CD4-positive, alpha-beta T cell (primary cell): ENCODE data around the gene PSEN1. TPM values are rescaled to one million over a fixed set of nuclear protein-coding genes. Genes with fewer than 3 reads are reported as not detected.

Experiments
- ATAC-seq: fragments of 200-7000 bp; cut with Tn5 transposase; one replicate; pipeline ENCODE4 v1.10.0; 2022; ENCODE audit warnings: mild to moderate bottlenecking; ENCODE audit not compliant: poor library complexity
- CTCF ChIA-PET: fragments of 350-600 bp; sonication (Branson Sonifier 250); formaldehyde crosslinking; loops from one replicate; lab custom pipeline; 2021; ENCODE audit warnings: antibody characterized with exemption, inconsistent platforms; lab: Charles Lee
- POLR2A ChIA-PET: fragments of 350-600 bp; sonication (Branson Sonifier 250); formaldehyde crosslinking; loops from one replicate; lab custom pipeline; 2021; ENCODE audit warnings: antibody characterized with exemption, inconsistent platforms; lab: Charles Lee
- DNase-seq, 14 experiments: peaks; one replicate each; pipeline ENCODE4 v3.0.0-alpha.2; 2013 to 2020; ENCODE audit warnings: mixed read lengths in 2 of 14
- H3K27ac ChIP-seq, 2 donors: one replicate each; pipeline versions ENCODE4 v1.5.1 to v1.7.0; 2013; ENCODE audit warnings: low read length in 2 of 2, low read depth in 1 of 2, mild to moderate bottlenecking in 1 of 2
- H3K27me3 ChIP-seq, 2 experiments: 1 replicate in 1 of 2; 2 replicates in 1 of 2; pipeline versions ENCODE4 v1.6.1 to v1.7.0; 2013; ENCODE audit warnings: low read length in 2 of 2, control low read depth in 1 of 2, mild to moderate bottlenecking in 1 of 2, moderate library complexity in 1 of 2; ENCODE audit not compliant: insufficient read depth in 2 of 2, control insufficient read depth in 1 of 2
- H3K36me3 ChIP-seq: one replicate; pipeline ENCODE4 v1.6.1; 2013; ENCODE audit warnings: low read length, control low read depth; ENCODE audit not compliant: insufficient read depth
- H3K4me1 ChIP-seq: one replicate; pipeline ENCODE4 v1.6.1; 2013; ENCODE audit warnings: low read length, control low read depth; ENCODE audit not compliant: insufficient read depth
- H3K4me3 ChIP-seq: one replicate; pipeline ENCODE4 v1.5.1; 2013; ENCODE audit warnings: mild to moderate bottlenecking, low read length, moderate library complexity
- H3K9me3 ChIP-seq, 2 experiments: 1 replicate in 1 of 2; 2 replicates in 1 of 2; pipeline versions ENCODE4 v1.6.1 to v1.7.0; 2013; ENCODE audit warnings: low read length in 2 of 2, mild to moderate bottlenecking in 2 of 2, control low read depth in 1 of 2, moderate library complexity in 1 of 2; ENCODE audit not compliant: control insufficient read depth in 1 of 2, insufficient read depth in 1 of 2
- H3K27ac Mint-ChIP-seq: one replicate; pipeline ENCODE4 v1.8.0; 2020; ENCODE audit warnings: mixed read lengths
- H3K27me3 Mint-ChIP-seq: one replicate; pipeline ENCODE4 v1.8.0; 2021; ENCODE audit warnings: mixed read lengths
- H3K36me3 Mint-ChIP-seq: one replicate; pipeline ENCODE4 v1.8.0; 2021; ENCODE audit warnings: low read depth, mixed read lengths
- H3K4me1 Mint-ChIP-seq: one replicate; pipeline ENCODE4 v1.8.0; 2021; ENCODE audit warnings: low read depth, mixed read lengths
- H3K4me3 Mint-ChIP-seq: one replicate; pipeline ENCODE4 v1.8.0; 2020; ENCODE audit warnings: mild to moderate bottlenecking, mixed read lengths
- H3K9me3 Mint-ChIP-seq: one replicate; pipeline ENCODE4 v1.8.0; 2020; ENCODE audit warnings: mixed read lengths
- intact Hi-C, 2 experiments: fragments of 100-400 bp; cut with DNase I in 1 of 2; cut with micrococcal nuclease in 1 of 2; formaldehyde crosslinking; loops; one replicate each; pipeline versions ENCODE4 v1.15.1 to v1.9.0; 2023 to 2025; cut with DNase I, micrococcal nuclease
- total RNA-seq, 174 experiments: library from RNA in 2 of 174; stranded (reverse) in 2 of 174; gene quantifications; one replicate each; pipeline ENCODE4 v1.2.3 and lab custom pipeline; 2021 to 2026
- TF ChIP-seq, protein P1 (sequence below): fragments of 200-600 bp; IDR thresholded peaks from one replicate; pipeline ENCODE4 v1.8.0; 2022; ENCODE audit warnings: antibody characterized with exemption, mild to moderate bottlenecking

The PSEN1 gene
- total RNA-seq, 2 experiments from 2014 or later: 27.1 to 28.3 TPM

DNA sequence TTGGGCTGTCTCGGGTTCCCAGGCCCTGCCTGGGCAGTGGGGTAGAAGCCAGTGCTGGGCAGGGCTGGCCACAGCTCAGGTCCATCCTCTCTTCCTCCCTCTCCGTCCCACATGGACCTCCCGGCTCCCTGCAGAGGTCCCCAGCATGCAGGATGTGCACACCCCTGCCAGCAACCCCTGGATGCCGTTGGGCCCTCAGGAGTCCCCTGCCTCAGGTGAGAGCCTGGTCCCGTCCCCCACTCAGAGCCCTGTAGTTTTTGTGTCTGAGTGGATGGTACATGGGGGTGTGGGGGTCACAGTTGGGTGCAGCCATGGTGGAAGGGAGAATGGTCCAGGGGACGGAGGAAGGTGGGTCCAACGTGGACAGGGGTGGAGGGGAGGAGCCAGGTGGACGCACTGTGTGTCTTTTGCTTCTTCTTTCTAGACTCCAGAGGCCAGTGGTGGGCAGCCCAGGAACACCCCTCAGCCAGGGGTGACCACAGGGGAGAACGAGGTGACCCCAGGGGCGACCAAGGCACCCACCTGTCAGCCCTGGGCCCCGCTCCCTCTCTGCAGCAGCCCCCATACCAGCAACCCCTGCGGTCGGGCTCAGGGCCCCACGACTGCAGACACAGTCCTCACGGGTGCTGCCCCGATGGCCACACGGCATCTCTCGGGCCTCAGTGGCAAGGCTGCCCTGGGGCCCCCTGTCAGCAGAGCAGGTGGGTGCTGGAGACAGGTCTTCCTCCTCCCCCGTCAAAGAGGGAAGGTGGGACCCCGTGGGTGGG lies 122.7 kb downstream of the PSEN1 start:
- ChIA-PET POLR2A (no interaction called here), CTCF (no interaction called here)
- ATAC-seq (no peak), DNase-seq (peak in 1 of 14 experiments; percentile 28)
- Histone ChIP-seq H3K4me1 (no peaks in the 10 kb centered on the region), H3K27ac (no peak overlapping the region), H3K36me3 (no peaks in the 10 kb centered on the region), H3K9me3 (no peaks in the 10 kb centered on the region), H3K27me3 (no peaks in the 10 kb centered on the region), H3K4me3 (no peak overlapping the region)
- Mint-ChIP-seq H3K36me3 (no peaks in the 10 kb centered on the region), H3K27me3 (peaks cover 3% of the 10 kb centered on the region), H3K27ac (no peak overlapping the region), H3K4me3 (no peak overlapping the region), H3K9me3 (no peaks in the 10 kb centered on the region), H3K4me1 (no peaks in the 10 kb centered on the region)
- intact Hi-C loops: no loop called here
- TF ChIP-seq, protein P1, sequence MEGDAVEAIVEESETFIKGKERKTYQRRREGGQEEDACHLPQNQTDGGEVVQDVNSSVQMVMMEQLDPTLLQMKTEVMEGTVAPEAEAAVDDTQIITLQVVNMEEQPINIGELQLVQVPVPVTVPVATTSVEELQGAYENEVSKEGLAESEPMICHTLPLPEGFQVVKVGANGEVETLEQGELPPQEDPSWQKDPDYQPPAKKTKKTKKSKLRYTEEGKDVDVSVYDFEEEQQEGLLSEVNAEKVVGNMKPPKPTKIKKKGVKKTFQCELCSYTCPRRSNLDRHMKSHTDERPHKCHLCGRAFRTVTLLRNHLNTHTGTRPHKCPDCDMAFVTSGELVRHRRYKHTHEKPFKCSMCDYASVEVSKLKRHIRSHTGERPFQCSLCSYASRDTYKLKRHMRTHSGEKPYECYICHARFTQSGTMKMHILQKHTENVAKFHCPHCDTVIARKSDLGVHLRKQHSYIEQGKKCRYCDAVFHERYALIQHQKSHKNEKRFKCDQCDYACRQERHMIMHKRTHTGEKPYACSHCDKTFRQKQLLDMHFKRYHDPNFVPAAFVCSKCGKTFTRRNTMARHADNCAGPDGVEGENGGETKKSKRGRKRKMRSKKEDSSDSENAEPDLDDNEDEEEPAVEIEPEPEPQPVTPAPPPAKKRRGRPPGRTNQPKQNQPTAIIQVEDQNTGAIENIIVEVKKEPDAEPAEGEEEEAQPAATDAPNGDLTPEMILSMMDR: no peak

DNA sequence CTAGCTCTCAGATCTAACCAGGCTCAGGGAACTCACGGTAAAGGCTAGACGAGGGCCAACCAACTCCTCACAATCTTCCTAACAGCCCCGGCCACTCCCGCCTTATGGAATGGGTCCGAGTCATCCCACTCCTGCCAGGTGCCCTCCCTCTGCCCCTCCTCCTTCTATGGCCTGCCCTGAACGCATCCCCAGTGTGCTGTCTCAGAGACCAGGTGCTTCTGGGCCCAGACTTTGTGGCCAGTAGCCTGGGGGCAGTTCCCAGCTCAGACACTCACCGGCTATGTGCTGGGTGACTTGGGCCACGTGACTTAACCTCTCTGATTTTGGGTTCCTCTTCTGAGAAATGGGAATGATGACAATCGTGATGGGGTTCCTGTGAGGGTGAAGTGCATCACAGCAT lies 123.5 kb downstream of the PSEN1 start:
- TF ChIP-seq, protein P1: no peak
- Histone ChIP-seq H3K27ac (no peak overlapping the region), H3K27me3 (peaks cover 0 to 2% of the 10 kb centered on the region in 2 experiments), H3K4me1 (no peaks in the 10 kb centered on the region), H3K4me3 (no peak overlapping the region), H3K36me3 (no peaks in the 10 kb centered on the region), H3K9me3 (no peaks in the 10 kb centered on the region)
- Mint-ChIP-seq H3K4me3 (no peak overlapping the region), H3K36me3 (no peaks in the 10 kb centered on the region), H3K4me1 (no peaks in the 10 kb centered on the region), H3K27me3 (peaks cover 4% of the 10 kb centered on the region), H3K9me3 (no peaks in the 10 kb centered on the region), H3K27ac (no peak overlapping the region)
- peak in 1 of 14 experiments; percentile 21 for DNase-seq
- ChIA-PET POLR2A (no interaction called here), CTCF (no interaction called here)
- ATAC-seq: no peak
- intact Hi-C loops: no loop called here

DNA sequence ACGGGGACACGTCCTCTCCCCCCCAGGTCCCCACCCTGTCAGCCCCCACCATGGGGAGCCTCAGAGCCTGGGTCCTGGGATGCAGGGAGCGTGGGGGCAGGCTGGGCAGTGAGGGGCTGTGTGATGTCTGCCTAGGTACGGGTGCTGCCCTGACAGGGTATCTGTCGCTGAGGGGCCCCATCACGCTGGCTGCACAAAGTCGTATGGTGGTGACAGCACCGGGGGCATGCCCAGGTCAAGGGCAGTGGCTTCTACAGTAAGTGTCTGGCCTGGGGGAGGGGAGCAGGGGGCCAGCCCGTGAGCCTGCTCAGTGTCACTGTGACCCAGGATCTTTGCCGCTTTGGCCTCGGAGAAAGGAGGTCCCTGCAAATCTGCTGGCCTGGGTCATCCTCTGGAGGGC lies 124.3 kb downstream of the PSEN1 start:
- no peak overlapping the region for H3K27ac ChIP-seq
- CTCF ChIA-PET: no interaction called here
- no peaks in the 10 kb centered on the region for H3K4me1 ChIP-seq
- Mint-ChIP-seq H3K9me3 (no peaks in the 10 kb centered on the region), H3K36me3 (no peaks in the 10 kb centered on the region), H3K4me1 (no peaks in the 10 kb centered on the region), H3K27me3 (peaks cover 4% of the 10 kb centered on the region), H3K27ac (no peak overlapping the region), H3K4me3 (no peak overlapping the region)
- intact Hi-C loops: no loop called here
- DNase-seq (peak in 1 of 14 experiments; percentile 23), ATAC-seq (no peak)
- TF ChIP-seq, protein P1: no peak
- H3K36me3 ChIP-seq: no peaks in the 10 kb centered on the region
- no peak overlapping the region for H3K4me3 ChIP-seq
- H3K27me3 ChIP-seq: peaks cover 0 to 2% of the 10 kb centered on the region in 2 experiments
- no peaks in the 10 kb centered on the region for H3K9me3 ChIP-seq
- POLR2A ChIA-PET: no interaction called here
